A673 (cell line): ENCODE data around the gene ZNF700. TPM values are rescaled to one million over a fixed set of nuclear protein-coding genes. Genes with fewer than 3 reads are reported as not detected.
"Not testable (repeated sequence)": the region's sequence is repeated elsewhere in the genome, so short reads cannot be mapped to it uniquely, and the experiment has no call there.

ENCODE experiments used
- BruUV-seq: library from RNA; stranded (reverse); fragments of 400-500 nt; replicated peaks from 2 replicates; lab custom pipeline; 2021; lab: Mats Ljungman, UMichigan
- CTCF ChIA-PET: fragments of 300-600 bp; sonication (Branson Sonifier 250); formaldehyde crosslinking; loops from one replicate; lab custom pipeline; 2022; ENCODE audit warnings: antibody characterized with exemption; lab: Charles Lee
- POLR2A ChIA-PET: fragments of 300-600 bp; sonication (Branson Sonifier 250); formaldehyde crosslinking; loops from one replicate; lab custom pipeline; 2022; ENCODE audit warnings: antibody characterized with exemption; ENCODE audit not compliant: low non-redundant PET; lab: Charles Lee
- DNase-seq: peaks from one replicate; pipeline ENCODE4 v3.0.0-alpha.2; 2015; ENCODE audit warnings: low spot score
- H3K27ac ChIP-seq: fragments of 200-600 bp; sonication (generic); 2 replicates; pipeline ENCODE4 v1.5.1; 2016; ENCODE audit warnings: mixed run types, low read depth, mild to moderate bottlenecking, mixed read lengths, antibody characterized with exemption, low read length; ENCODE audit not compliant: poor library complexity, severe bottlenecking
- H3K27me3 ChIP-seq: fragments of 200-600 bp; sonication (generic); replicated peaks from 2 replicates; pipeline ENCODE4 v1.6.1; 2017; ENCODE audit warnings: mixed run types, low read depth, mild to moderate bottlenecking, mixed read lengths, antibody characterized with exemption, low read length; ENCODE audit not compliant: insufficient read depth, poor library complexity
- H3K36me3 ChIP-seq: fragments of 200-600 bp; sonication (generic); 2 replicates; pipeline ENCODE4 v1.6.1; 2016; ENCODE audit warnings: mixed run types, mild to moderate bottlenecking, mixed read lengths, antibody characterized with exemption, low read length; ENCODE audit not compliant: insufficient read depth, poor library complexity, severe bottlenecking
- H3K4me1 ChIP-seq: fragments of 200-600 bp; sonication (generic); 2 replicates; pipeline ENCODE4 v1.6.1; 2017; ENCODE audit warnings: mixed run types, mild to moderate bottlenecking, mixed read lengths, antibody characterized with exemption, low read length; ENCODE audit not compliant: insufficient read depth, poor library complexity, severe bottlenecking
- H3K4me3 ChIP-seq: fragments of 200-600 bp; sonication (generic); 2 replicates; pipeline ENCODE4 v1.5.1; 2016; ENCODE audit warnings: low read depth, mixed run types, mild to moderate bottlenecking, mixed read lengths, low read length; ENCODE audit not compliant: poor library complexity, severe bottlenecking
- H3K9me3 ChIP-seq: fragments of 200-600 bp; sonication (generic); 2 replicates; pipeline ENCODE4 v1.6.1; 2016; ENCODE audit warnings: mixed run types, low read depth, mild to moderate bottlenecking, mixed read lengths, antibody characterized with exemption, low read length; ENCODE audit not compliant: poor library complexity, severe bottlenecking
- EZH2 ChIP-seq: fragments of 200-600 bp; sonication (generic); IDR thresholded peaks from 2 replicates; pipeline ENCODE4 v1.6.1; 2017; ENCODE audit warnings: borderline replicate concordance, low read depth, mild to moderate bottlenecking, mixed read lengths, antibody characterized with exemption, low read length; ENCODE audit not compliant: poor library complexity, severe bottlenecking
- intact Hi-C: fragments of 100-400 bp; cut with micrococcal nuclease; formaldehyde crosslinking; loops from one replicate; pipeline ENCODE4 v1.10.0; 2022; ENCODE audit not compliant: unreplicated experiment
- total RNA-seq: library from RNA; stranded (reverse); gene quantifications from 2 replicates; pipeline ENCODE4 v1.2.3, GENCODE V29; 2021
- TF ChIP-seq, protein P1 (sequence below): fragments of 300-800, 200-600 bp; sonication (generic); conservative IDR thresholded peaks from 2 replicates; pipeline ENCODE4 v1.5.1; 2017; ENCODE audit warnings: low read depth, mild to moderate bottlenecking, antibody characterized with exemption, low read length, moderate library complexity, mixed read lengths

Gene ZNF700
- total RNA-seq, 1 experiment from 2014 or later = 11.0 TPM

GRCh38 chr19:11894851-11895250 lies 30.1 kb upstream of the ZNF700 start:
- intact Hi-C loops = no loop called here

DNA sequence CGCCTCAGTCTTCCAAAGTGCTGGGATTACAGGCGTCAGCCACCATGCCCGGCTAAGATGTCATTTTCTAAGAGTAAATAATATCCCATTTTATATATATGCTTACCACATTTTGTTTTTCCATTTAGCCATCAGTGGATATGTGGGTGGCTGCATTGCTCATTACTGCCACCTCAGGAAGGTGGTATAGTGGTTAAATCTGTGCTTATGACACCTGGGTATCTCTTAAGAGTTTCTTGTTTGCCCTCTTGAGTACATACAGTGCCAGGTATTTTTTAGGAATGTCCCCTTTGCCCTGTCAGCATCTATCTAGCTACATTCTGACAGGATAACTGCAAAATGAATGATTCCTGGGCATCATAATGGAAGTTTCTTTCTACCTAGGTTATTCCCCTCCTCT lies 22.7 kb upstream of the ZNF700 start:
- Histone ChIP-seq H3K27me3 (no peaks in the 10 kb centered on the region), H3K4me1 (no peaks in the 10 kb centered on the region), H3K36me3 (no peaks in the 10 kb centered on the region), H3K4me3 (no peak overlapping the region), H3K27ac (no peak overlapping the region), H3K9me3 (peaks cover 20% of the 10 kb centered on the region)
- intact Hi-C loops = no loop called here
- POLR2A ChIA-PET = no interaction called here
- CTCF ChIA-PET = no interaction called here
- no peak for TF ChIP-seq EZH2
- TF ChIP-seq, protein P1, sequence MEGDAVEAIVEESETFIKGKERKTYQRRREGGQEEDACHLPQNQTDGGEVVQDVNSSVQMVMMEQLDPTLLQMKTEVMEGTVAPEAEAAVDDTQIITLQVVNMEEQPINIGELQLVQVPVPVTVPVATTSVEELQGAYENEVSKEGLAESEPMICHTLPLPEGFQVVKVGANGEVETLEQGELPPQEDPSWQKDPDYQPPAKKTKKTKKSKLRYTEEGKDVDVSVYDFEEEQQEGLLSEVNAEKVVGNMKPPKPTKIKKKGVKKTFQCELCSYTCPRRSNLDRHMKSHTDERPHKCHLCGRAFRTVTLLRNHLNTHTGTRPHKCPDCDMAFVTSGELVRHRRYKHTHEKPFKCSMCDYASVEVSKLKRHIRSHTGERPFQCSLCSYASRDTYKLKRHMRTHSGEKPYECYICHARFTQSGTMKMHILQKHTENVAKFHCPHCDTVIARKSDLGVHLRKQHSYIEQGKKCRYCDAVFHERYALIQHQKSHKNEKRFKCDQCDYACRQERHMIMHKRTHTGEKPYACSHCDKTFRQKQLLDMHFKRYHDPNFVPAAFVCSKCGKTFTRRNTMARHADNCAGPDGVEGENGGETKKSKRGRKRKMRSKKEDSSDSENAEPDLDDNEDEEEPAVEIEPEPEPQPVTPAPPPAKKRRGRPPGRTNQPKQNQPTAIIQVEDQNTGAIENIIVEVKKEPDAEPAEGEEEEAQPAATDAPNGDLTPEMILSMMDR = no peak
- no TSS peak for BruUV-seq
- no peak for DNase-seq

More at GRCh38 chr19:11894851-11895250, 30.1 kb upstream of the ZNF700 start:
- Histone ChIP-seq H3K36me3 (no peaks in the 10 kb centered on the region), H3K4me1 (no peaks in the 10 kb centered on the region), H3K4me3 (no peak overlapping the region), H3K27me3 (no peaks in the 10 kb centered on the region), H3K9me3 (no peaks in the 10 kb centered on the region), H3K27ac (no peak overlapping the region)
- CTCF ChIA-PET = no interaction called here
- POLR2A ChIA-PET = no interaction called here
- DNase-seq = no peak
- TF ChIP-seq, protein P1 = no peak
- TF ChIP-seq EZH2 = no peak
- no TSS peak for BruUV-seq

GRCh38 chr19:11905928-11906327 lies 19.0 kb upstream of the ZNF700 start:
- ChIA-PET POLR2A (no interaction called here), CTCF (no interaction called here)
- Histone ChIP-seq H3K9me3 (peaks cover 20% of the 10 kb centered on the region), H3K4me3 (no peak overlapping the region), H3K4me1 (no peaks in the 10 kb centered on the region), H3K27ac (no peak overlapping the region), H3K36me3 (no peaks in the 10 kb centered on the region), H3K27me3 (no peaks in the 10 kb centered on the region)
- DNase-seq = no peak
- TF ChIP-seq, protein P1 = no peak
- TF ChIP-seq EZH2 = no peak
- intact Hi-C loops = no loop called here
- BruUV-seq = no TSS peak

- peaks cover 17% of the 10 kb centered on the region for H3K9me3 ChIP-seq
- not testable (repeated sequence) for DNase-seq
These were observed 13.0 kb upstream of the ZNF700 start for GRCh38 chr19:11911937-11912336.

DNA sequence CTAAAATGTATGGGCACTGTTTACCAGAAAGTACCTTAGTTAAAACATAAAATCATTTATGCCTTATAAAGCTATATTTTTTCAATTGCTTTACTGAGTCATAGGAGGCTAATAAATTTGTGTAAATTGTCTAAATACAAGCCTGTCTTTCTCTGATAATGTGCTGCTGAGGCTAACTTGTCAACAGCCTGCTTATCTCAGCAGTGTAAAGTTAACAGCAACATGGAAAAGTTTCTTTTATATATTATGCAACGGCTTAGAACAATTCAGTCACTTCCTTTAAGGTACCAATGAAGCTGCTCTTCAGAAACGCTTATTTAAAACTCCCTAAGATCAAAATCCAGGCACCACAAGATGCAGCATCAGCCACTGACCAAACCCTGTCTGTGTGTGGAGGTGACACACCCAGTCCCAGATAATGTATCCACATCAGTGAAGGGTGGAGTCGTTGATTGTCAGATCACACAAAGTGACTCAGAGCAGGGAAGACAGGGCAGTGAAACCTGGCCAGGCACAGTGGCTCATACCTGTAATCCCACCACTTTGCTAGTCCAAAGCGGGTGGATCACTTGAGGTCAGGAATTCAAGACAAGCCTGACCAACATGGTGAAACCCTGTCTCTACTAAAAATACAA lies 10.4 kb upstream of the ZNF700 start:
- H3K4me3 ChIP-seq, BruUV-seq, H3K36me3 ChIP-seq, POLR2A ChIA-PET, intact Hi-C loops, H3K27me3 ChIP-seq, H3K27ac ChIP-seq, CTCF ChIA-PET, DNase-seq, H3K4me1 ChIP-seq: not testable (repeated sequence)
- H3K9me3 ChIP-seq = peaks cover 17% of the 10 kb centered on the region

More at GRCh38 chr19:11911937-11912336, 13.0 kb upstream of the ZNF700 start:
- H3K27ac ChIP-seq, H3K36me3 ChIP-seq, POLR2A ChIA-PET, H3K4me3 ChIP-seq, H3K27me3 ChIP-seq, BruUV-seq, intact Hi-C loops, H3K4me1 ChIP-seq, CTCF ChIA-PET: not testable (repeated sequence)
